GM12891 (cell line): ENCODE data around the gene XPC.

Experiments
- POLR2AphosphoS5 ChIP-seq: IDR thresholded peaks from 2 replicates; pipeline ENCODE4 v1.6.1; 2011; ENCODE audit warnings: low read depth, low read length, control low read depth
- POU2F2 ChIP-seq: IDR thresholded peaks from 2 replicates; pipeline ENCODE4 v1.6.1; 2011; ENCODE audit warnings: low read depth, mild to moderate bottlenecking, control low read depth, low read length, moderate library complexity

- TF ChIP-seq POU2F2, result no peak
- no peak for TF ChIP-seq POLR2AphosphoS5
Observed at GRCh38 chr3:14166877-14167603, 11.4 kb downstream of the XPC start.
